Heart left ventricle (tissue), 16 donors: ENCODE measurements around the gene SELENOM. TPM values are rescaled to one million over a fixed set of nuclear protein-coding genes. Genes with fewer than 3 reads are reported as not detected.

Source experiments
- ATAC-seq, 4 donors: fragments of 200-7000 bp; cut with Tn5 transposase; one replicate each; pipeline ENCODE4 v1.9.1; 2020 to 2022; ENCODE audit warnings: moderate library complexity in 4 of 4, mild to moderate bottlenecking in 3 of 4, moderate number of reproducible peaks in 1 of 4
- DNase-seq, 5 donors: peaks; one replicate each; pipeline ENCODE4 v3.0.0-alpha.2; 2020
- H3K27ac ChIP-seq, 12 donors: fragments of 200-600 bp; sonication (generic) in 4 of 12; one replicate each; pipeline versions ENCODE4 v1.5.0 to v1.8.0; 2016 to 2022; ENCODE audit warnings: mild to moderate bottlenecking in 2 of 12
- H3K27me3 ChIP-seq, 9 donors: fragments of 200-600 bp; sonication (generic) in 2 of 9; one replicate each; pipeline versions ENCODE4 v1.5.1 to v1.8.0; 2016 to 2022; ENCODE audit warnings: mild to moderate bottlenecking in 3 of 9
- H3K36me3 ChIP-seq, 9 donors: fragments of 200-600 bp; sonication (generic) in 2 of 9; one replicate each; pipeline versions ENCODE4 v1.5.0 to v1.8.0; 2018 to 2022; ENCODE audit warnings: mild to moderate bottlenecking in 2 of 9
- H3K4me1 ChIP-seq, 12 donors: fragments of 200-600 bp; sonication (generic) in 4 of 12; one replicate each; pipeline versions ENCODE4 v1.5.0 to v1.8.0; 2016 to 2022; ENCODE audit warnings: mild to moderate bottlenecking in 3 of 12
- H3K4me3 ChIP-seq, 12 donors: fragments of 200-600 bp; sonication (generic) in 4 of 12; one replicate each; pipeline versions ENCODE4 v1.5.0 to v1.8.0; 2017 to 2022; ENCODE audit warnings: mild to moderate bottlenecking in 9 of 12, moderate library complexity in 4 of 12
- H3K9me3 ChIP-seq, 12 donors: fragments of 200-600 bp; sonication (generic) in 4 of 12; one replicate each; pipeline versions ENCODE4 v1.5.0 to v1.8.0; 2016 to 2022; ENCODE audit warnings: mild to moderate bottlenecking in 1 of 12
- CTCF ChIP-seq, 12 donors: fragments of 200-600 bp; sonication (generic) in 4 of 12; IDR thresholded peaks; one replicate each; pipeline versions ENCODE4 v1.5.0 to v1.8.0; 2018 to 2022; ENCODE audit warnings: antibody characterized with exemption in 12 of 12, mild to moderate bottlenecking in 5 of 12
- POLR2A ChIP-seq, 2 donors: fragments of 450-650 bp; IDR thresholded peaks; one replicate each; pipeline ENCODE4 v1.6.1; 2017; ENCODE audit warnings: antibody characterized with exemption in 2 of 2, mild to moderate bottlenecking in 2 of 2, moderate library complexity in 2 of 2
- WGBS, 4 donors: extraction: QIAGEN DNeasy Blood & Tissue Kit in 2 of 4; methylation state at CpG; one replicate each; pipeline versions ENCODE4 v1.1.5 to v1.1.7; 2013 to 2018; 5-methylcytosine and 5-hydroxymethylcytosine counted together
- intact Hi-C, 10 donors: fragments of 100-400 bp; cut with DNase I; formaldehyde crosslinking; loops; one replicate each; pipeline versions ENCODE4 v1.11.1 to v1.14.2; 2022
- polyA plus RNA-seq, 2 donors: library from polyadenylated mRNA; stranded (reverse); fragments of 200-250 nt; gene quantifications; one replicate each; pipeline ENCODE4 v1.2.3, GENCODE V29; 2013
- total RNA-seq, 9 donors: library from RNA; depleted of rRNA in 2 of 9; stranded (reverse); fragments of >200 nt in 2 of 9; fragmentation: NEBNext Ultra II Directional in 3 of 9; extraction: Animal tissue kit (Norgen Biotek cat#: 25700) in 3 of 9; gene quantifications; one replicate each; pipeline versions ENCODE4 v1.1.0 to v1.2.4, GENCODE V29; 2016 to 2023
- donor health status: ischemic (EF 13 %, LVEDD 7.1; RV severe dilation, severe dysfunction).
- donor health status: healthy with polysubstance abuse.
- donor health status: DM: no; HTN: yes; CAD: no.
- donor health status: DM: no; HTN: no; CAD: no.
- donor health status: ischemic (EF 25% LVEDD 6.9; RV normal size, moderate dysfunction).
- donor health status: ischemic (EF 25% LVEDD 5.7; RV mildly dilated, moderate dysfunction).
- donor health status: healthy.
- donor health status: DM: yes; HTN: yes; CAD: no.
- donor health status: ischemic (EF 35%, LVEDD 5.7; RV mildly dilated, moderate dysfunction).
- donor health status: nonischemic (EF 11% LVEDD 7.7; RV severe dilation, severe dysfunction).
- donor health status: DM: yes; HTN: yes; CAD: no.
- donor health status: PGD.
- donor health status: ischemic (EF 29% LVEDD 5.4; RV normal size, mild dysfunction).
- donor health status: nonischemic (EF 23%, LVEDD 6.1; RV moderate dilation, normal function).

SELENOM gene
- total and polyA plus RNA-seq, 11 donors = 35.0 to 183 (median 55.0) TPM

GRCh38 chr22:31087744-31088215 lies 19.6 kb downstream of the SELENOM start:
- Histone ChIP-seq H3K27ac (peak overlapping the region in 9 of 12 donors; percentile 2 to 99 (median 40)), H3K27me3 (no peaks in the 10 kb centered on the region), H3K9me3 (no peaks in the 10 kb centered on the region), H3K4me1 (peaks cover 2 to 85% (median 35%) of the 10 kb centered on the region in 12 donors), H3K36me3 (peaks cover 3 to 73% (median 54%) of the 10 kb centered on the region in 9 donors), H3K4me3 (no peak overlapping the region)
- DNase-seq = no peak
- no peak for ATAC-seq
- WGBS, 4 donors = 73 to 90% (median 83%) methylated on average over 13 to 21 of the region's 21 CpGs
- intact Hi-C loops = loop anchor here in 7 of 10 donors (2.0 to 5.0 kb wide), 4 partner anchors 61 to 145 kb away; no protein-coding TSS in a partner anchor
- TF ChIP-seq POLR2A (IDR thresholded peaks at IDR 0.05) (no peak), CTCF (IDR thresholded peaks at IDR 0.05) (no peak)

- peak in 1 of 5 donors; percentile 25 for DNase-seq
- TF ChIP-seq CTCF (IDR thresholded peaks at IDR 0.05) (no peak), POLR2A (IDR thresholded peaks at IDR 0.05) (no peak)
- H3K9me3 ChIP-seq = no peaks in the 10 kb centered on the region
- H3K27ac ChIP-seq = peak overlapping the region in 11 of 12 donors; percentile 26 to 99 (median 95)
- ATAC-seq = no peak
- no peak overlapping the region for H3K4me3 ChIP-seq
- no peaks in the 10 kb centered on the region for H3K27me3 ChIP-seq
- intact Hi-C loops = loop anchor here in 5 of 10 donors (1.0 to 5.0 kb wide), 4 partner anchors 65 to 145 kb away; no protein-coding TSS in a partner anchor
- H3K4me1 ChIP-seq = peaks cover 0 to 84% (median 37%) of the 10 kb centered on the region in 12 donors
- 53 to 66% (median 56%) methylated on average over 7 to 8 of the region's 8 CpGs for WGBS, 4 donors
- H3K36me3 ChIP-seq = peaks cover 3 to 63% (median 44%) of the 10 kb centered on the region in 9 donors
Measured at GRCh38 chr22:31086703-31087330, 20.6 kb downstream of the SELENOM start.

DNA sequence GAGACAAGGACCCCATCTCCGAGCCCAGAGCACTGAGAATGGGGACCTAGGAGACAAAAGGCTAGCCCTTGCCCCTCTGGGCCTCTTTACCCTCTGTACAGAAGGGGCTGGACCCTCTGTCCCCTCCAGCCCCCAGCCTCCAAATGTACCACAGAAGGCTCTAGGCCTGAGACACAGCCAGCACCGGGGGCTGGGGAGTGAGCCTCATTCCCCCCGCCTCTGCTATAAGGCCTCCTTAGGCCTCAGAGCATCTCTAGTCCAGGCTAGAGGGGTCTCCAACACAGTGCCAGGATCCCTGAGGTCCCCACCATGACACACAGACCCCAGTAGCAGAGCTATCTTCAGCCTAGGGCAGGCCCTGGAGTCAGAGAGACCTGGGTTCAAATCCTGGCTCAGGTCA lies 21.4 kb downstream of the SELENOM start:
- Histone ChIP-seq H3K4me1 (peaks cover 4 to 78% (median 39%) of the 10 kb centered on the region in 12 donors), H3K27ac (peak overlapping the region; percentile 89 to 99 (median 96)), H3K27me3 (no peaks in the 10 kb centered on the region), H3K4me3 (peak overlapping the region in 9 of 12 donors; percentile 70 to 100 (median 79)), H3K36me3 (peaks cover 0 to 54% (median 35%) of the 10 kb centered on the region in 9 donors), H3K9me3 (no peaks in the 10 kb centered on the region)
- intact Hi-C loops = loop anchor here (1.0 to 5.0 kb wide), 7 partner anchors 66 to 146 kb away; no protein-coding TSS in a partner anchor
- WGBS, 4 donors = 62 to 84% (median 73%) methylated on average over 2 to 3 of the region's 3 CpGs
- no peak for DNase-seq
- no peak for TF ChIP-seq POLR2A (IDR thresholded peaks at IDR 0.05)
- TF ChIP-seq CTCF (IDR thresholded peaks at IDR 0.05) = no peak
- no peak for ATAC-seq

- intact Hi-C loops = loop anchor here in 8 of 10 donors (1.0 to 5.0 kb wide), 7 partner anchors 67 to 147 kb away; no protein-coding TSS in a partner anchor
- Histone ChIP-seq H3K36me3 (peaks cover 0 to 49% (median 31%) of the 10 kb centered on the region in 9 donors), H3K27me3 (no peaks in the 10 kb centered on the region), H3K4me3 (peak overlapping the region; percentile 51 to 100 (median 76)), H3K4me1 (peaks cover 4 to 78% (median 42%) of the 10 kb centered on the region in 12 donors), H3K27ac (peak overlapping the region; percentile 89 to 99 (median 96)), H3K9me3 (no peaks in the 10 kb centered on the region)
- WGBS, 4 donors = 15 to 25% (median 19%) methylated on average over 13 of the region's 13 CpGs
- TF ChIP-seq POLR2A (IDR thresholded peaks at IDR 0.05) (no peak), CTCF (IDR thresholded peaks at IDR 0.05) (peak in 2 of 12 donors; percentile 2 to 4)
- DNase-seq = peak; percentile 62 to 75 (median 66)
- ATAC-seq = peak in 3 of 4 donors; percentile 1 to 18 (median 1)
Measured at GRCh38 chr22:31085493-31085824, 21.9 kb downstream of the SELENOM start.
